Cortex of kidney (tissue), 1 donor: ENCODE data around the gene GDPD5.

Source experiments
- DNase-seq: peaks from one replicate; lab custom pipeline; 2025; lab: John Stamatoyannopoulos, UW

GDPD5 gene

GRCh38 chr11:75449271-75449670 lies 76.5 kb downstream of the GDPD5 start:
- no peak for DNase-seq

GRCh38 chr11:75447415-75447814 lies 78.3 kb downstream of the GDPD5 start:
- no peak for DNase-seq

- no peak for DNase-seq
Observed at GRCh38 chr11:75445315-75445953, 80.3 kb downstream of the GDPD5 start.

GRCh38 chr11:75443043-75443442 lies 82.7 kb downstream of the GDPD5 start:
- no peak for DNase-seq

GRCh38 chr11:75442161-75442885 lies 83.4 kb downstream of the GDPD5 start:
- no peak for DNase-seq

GRCh38 chr11:75441804-75442132 lies 84.0 kb downstream of the GDPD5 start:
- DNase-seq: no peak

- DNase-seq: no peak
Observed at GRCh38 chr11:75440960-75441803, 84.6 kb downstream of the GDPD5 start.

GRCh38 chr11:75439495-75440120 lies 86.1 kb downstream of the GDPD5 start:
- no peak for DNase-seq

GRCh38 chr11:75439026-75439425 lies 86.7 kb downstream of the GDPD5 start:
- no peak for DNase-seq

GRCh38 chr11:75437966-75438659 lies 87.6 kb downstream of the GDPD5 start:
- DNase-seq: no peak

GRCh38 chr11:75436806-75437205 lies 88.9 kb downstream of the GDPD5 start:
- no peak for DNase-seq

GRCh38 chr11:75435571-75435925 lies 90.2 kb downstream of the GDPD5 start:
- DNase-seq: no peak

- DNase-seq: no peak
Observed at GRCh38 chr11:75434886-75435570, 90.7 kb downstream of the GDPD5 start.

GRCh38 chr11:75434051-75434450 lies 91.7 kb downstream of the GDPD5 start:
- no peak for DNase-seq

GRCh38 chr11:75433443-75433842 lies 92.3 kb downstream of the GDPD5 start:
- DNase-seq: no peak

- DNase-seq: no peak
Observed at GRCh38 chr11:75432911-75433321, 92.8 kb downstream of the GDPD5 start, which contains the start of gene KLHL35. Gene KLHL35 (minus strand): TSS chr11:75433203. CDS start chr11:75430629, 2,574 bp downstream.

- DNase-seq: no peak
Observed at GRCh38 chr11:75431533-75432525, 93.9 kb downstream of the GDPD5 start.

GRCh38 chr11:75430714-75431532 lies 94.8 kb downstream of the GDPD5 start:
- DNase-seq: no peak
